GM19395 (cell line): ENCODE results near the gene APOB.

ENCODE experiments used
- ATAC-seq: cut with Tn5 transposase; IDR thresholded peaks from one replicate; pipeline ENCODE4 v1.9.1; 2021; ENCODE audit warnings: mild to moderate bottlenecking, moderate library complexity; ENCODE audit not compliant: unreplicated experiment

APOB gene

DNA sequence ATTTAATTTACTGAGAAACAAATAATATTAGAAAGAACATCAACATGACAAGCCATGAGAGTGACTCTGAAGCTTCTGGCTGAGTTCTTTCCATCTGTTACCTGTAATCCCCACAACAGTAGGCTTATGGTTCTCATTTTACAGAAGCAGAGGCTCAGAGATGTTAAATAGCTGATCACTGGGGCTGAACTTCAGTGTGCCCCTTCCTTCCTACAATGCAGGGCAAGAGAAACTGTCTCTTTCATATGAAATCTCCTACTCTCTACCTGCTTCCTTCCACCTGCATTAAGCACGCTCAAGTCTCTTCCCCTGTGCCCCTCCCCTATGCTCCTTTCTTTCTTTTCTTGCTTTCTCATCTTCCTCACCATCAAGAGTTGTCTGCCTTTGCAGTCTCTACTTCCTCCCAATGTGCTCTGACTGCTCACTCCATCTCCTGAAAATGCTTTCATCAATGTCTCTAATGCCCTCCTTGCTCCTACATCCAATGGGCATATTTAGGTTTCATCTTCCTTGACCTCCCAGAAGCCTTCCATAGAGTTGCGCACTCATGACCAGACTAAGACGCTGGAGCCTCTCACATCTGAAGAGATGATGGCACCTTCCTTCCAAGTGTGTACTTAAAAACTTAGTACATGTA lies 23.7 kb downstream of the APOB start:
- ATAC-seq: no peak

GRCh38 chr2:21019678-21020021 lies 24.2 kb downstream of the APOB start:
- no peak for ATAC-seq

- ATAC-seq: no peak
Observed at GRCh38 chr2:21019000-21019677, 24.7 kb downstream of the APOB start.

GRCh38 chr2:21018290-21018689 lies 25.6 kb downstream of the APOB start:
- no peak for ATAC-seq

DNA sequence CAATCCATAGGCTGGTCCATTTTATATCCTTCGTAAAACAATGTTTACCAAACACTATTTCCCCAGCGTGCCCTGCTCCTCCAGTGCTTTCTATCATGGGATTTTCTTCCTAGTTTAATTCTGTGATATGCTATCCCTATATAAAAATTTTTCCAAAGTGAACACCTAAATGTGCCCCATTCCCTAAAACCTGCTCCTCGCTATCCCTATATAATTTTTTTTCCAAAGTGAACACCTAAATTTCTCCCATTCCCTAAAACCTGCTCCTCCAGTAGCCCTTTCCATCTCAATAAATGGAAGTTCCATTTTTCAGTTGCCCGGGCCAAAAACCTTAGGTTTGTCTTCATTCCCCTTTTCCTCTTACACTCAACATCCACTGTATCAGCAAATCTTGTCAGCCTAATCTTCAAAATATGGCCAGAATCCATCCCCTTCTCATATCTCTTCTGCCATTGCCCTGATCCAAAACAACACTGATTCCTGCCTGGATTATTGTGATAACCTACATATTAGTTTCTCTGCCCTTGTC lies 26.1 kb downstream of the APOB start:
- no peak for ATAC-seq

DNA sequence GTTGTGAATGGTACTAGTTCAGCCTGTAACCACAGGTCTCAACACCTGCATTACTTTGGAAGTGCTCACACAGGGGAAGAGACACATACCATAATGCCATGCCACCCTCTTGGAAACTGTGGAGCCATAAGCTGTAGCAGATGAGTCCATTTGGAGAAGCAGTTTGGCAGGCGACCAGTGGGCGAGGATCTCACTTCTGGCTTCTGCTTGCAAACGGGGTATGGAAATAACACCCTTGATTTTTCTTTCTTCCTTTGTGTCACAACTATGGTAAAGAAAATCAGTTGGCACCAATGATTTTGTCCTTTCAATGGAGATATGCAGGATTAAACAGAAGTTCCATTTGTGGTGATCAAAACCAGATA lies 28.6 kb downstream of the APOB start:
- no peak for ATAC-seq

DNA sequence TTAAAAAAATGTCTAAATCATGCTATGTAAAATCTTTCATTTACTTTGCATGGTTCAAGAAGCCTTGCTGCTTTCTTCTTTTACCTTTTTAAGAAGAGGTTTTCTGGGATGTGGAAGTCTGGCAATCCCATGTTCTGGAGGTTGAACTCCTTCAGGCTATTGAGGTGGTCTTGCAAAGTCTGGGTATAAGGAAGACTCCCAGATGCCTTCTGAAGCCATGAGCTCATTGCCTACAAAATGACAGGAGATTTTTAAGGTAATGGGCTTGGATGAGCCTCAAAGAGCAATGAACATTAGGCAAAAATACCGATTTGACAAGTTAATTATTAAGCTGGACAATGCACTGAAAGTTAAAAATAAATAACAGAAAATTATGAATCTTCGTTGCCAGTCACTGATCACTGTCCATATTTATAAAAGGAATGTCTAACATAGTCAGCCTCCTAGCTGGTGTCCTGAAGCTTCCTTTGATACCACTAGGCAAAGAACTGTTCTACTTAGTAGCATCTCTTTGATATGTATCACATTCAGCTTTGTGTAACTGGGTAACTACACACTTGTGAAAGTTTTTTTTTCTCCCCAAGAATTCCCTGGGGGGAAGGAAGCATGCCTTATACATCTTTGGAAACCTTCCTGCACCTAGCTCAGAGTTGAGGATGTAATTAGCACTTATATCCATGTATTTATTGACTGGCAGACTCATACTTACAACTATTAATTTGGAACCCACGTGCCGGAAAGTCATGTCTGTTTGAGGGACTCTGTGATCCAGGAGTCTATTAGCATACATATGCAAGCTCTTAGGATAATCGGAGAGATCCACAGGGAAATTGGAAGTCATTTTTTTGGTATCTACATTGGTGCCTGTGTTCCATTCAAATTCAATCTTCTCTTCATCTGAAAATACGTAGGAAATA lies 29.3 kb downstream of the APOB start:
- no peak for ATAC-seq

DNA sequence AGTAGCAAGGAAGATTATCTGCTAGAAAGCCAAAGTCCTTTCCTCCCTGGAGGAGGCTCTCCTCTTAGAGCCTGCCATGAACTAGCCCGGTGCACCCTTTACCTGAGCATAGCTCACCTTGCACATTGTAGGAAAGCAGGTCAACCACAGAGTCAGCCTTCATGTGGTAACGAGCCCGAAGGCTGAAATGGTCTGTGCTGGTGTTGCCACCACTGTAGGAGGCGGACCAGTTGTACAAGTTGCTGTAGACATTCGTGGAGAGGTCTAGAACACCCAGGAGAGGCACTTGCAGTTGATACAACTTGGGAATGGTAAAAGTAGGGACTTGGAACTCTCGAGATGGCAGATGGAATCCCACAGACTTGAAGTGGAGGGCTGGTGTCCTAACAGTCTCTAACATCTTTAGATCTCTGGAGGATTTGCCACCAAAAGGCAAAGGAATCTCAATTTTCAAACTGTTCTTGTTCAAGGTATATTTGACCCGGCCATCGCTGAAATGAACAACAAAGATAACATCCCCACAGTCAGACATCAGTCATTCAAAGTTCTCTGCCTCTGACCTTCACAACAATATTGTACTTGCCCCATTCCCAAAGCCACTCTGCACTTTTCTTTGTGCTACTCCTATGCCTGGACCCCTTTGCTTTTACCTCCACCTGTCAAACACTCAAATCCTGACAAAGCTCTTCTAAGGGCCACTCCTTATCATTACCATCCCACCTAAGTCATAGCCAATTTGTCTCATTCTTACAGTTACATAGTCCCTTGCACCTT lies 30.6 kb downstream of the APOB start:
- ATAC-seq: no peak

DNA sequence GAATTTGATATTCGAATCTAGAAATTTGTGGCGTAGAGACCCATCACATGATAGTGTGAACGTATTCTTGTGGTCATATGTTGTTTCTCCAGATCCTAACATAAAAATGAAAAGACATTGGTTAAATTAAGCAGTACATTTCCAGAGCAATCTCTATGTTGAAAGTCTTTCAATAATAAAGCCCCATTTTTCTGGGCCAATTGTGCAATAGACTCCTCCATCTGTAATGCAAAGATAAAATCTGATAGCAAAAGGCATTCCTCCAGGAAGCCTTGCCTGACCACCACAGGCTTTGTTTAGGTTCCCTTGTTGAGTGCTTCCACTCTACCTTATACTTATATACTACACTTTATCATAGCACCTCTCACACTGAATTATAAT lies 31.3 kb downstream of the APOB start:
- ATAC-seq: no peak

- no peak for ATAC-seq
Observed at GRCh38 chr2:21011876-21012556, 31.9 kb downstream of the APOB start.

- no peak for ATAC-seq
Observed at GRCh38 chr2:21011453-21011852, 32.4 kb downstream of the APOB start.

- no peak for ATAC-seq
Observed at GRCh38 chr2:21010813-21011439, 32.9 kb downstream of the APOB start.

DNA sequence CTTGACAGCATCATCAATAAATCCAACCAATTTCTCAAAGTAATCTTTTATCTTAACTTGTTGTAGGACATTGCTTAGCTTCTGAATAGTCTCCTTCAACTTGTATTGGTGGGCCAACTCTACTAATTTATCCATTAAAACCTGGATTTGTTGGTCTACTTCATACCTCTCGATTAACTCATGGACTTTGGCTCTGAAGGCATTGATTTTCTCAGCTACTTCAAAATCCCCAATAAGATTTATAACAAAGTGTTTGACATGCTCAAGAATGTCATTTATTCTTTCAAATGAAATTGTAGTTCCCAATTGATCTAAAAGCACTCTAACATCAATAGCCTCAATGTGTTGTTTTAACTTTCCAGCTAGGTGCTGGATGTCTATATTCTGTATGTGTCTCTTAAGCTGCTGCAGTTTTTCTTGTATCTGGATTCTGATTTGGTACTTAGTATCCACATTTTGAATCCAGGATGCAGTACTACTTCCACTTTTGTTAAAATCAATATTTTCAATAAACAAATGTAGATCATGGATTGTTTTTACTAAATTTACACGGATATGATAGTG lies 34.1 kb downstream of the APOB start:
- ATAC-seq: no peak

GRCh38 chr2:21008790-21009661 lies 34.8 kb downstream of the APOB start:
- ATAC-seq: no peak

DNA sequence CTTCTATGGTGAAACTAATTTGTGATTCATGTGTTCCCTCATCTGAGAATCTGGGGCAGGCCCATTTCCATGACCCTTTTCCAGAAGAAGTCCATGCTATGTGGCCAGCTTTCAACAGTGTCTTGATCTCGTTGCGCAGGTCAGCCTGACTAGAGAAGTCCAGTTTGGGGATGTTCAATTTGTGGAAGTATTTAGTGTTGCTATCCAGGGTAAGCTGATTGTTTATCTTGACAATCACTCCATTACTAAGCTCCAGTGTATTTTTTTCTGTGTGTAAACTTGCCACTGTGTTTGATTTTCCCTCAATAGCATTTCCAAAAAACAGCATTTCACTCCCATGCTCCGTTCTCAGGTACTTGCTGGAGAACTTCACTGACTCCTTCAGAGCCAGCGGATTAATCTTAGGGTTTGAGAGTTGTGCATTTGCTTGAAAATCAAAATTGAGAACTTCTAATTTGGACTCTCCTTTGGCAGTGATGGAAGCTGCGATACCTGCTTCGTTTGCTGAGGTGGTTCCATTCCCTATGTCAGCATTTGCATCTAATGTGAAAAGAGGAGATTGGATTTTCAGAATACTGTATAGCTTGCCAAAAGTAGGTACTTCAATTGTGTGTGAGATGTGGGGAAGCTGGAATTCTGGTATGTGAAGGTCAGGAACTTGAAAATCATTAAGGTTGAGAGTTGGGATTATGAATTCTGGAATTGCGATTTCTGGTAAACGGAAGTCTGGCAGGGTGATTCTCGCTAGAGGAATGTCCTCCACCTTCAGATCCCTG lies 35.7 kb downstream of the APOB start:
- no peak for ATAC-seq

- ATAC-seq: no peak
Observed at GRCh38 chr2:21007129-21008013, 36.5 kb downstream of the APOB start.
